ENCODE results near the gene ZNF423.

DNA sequence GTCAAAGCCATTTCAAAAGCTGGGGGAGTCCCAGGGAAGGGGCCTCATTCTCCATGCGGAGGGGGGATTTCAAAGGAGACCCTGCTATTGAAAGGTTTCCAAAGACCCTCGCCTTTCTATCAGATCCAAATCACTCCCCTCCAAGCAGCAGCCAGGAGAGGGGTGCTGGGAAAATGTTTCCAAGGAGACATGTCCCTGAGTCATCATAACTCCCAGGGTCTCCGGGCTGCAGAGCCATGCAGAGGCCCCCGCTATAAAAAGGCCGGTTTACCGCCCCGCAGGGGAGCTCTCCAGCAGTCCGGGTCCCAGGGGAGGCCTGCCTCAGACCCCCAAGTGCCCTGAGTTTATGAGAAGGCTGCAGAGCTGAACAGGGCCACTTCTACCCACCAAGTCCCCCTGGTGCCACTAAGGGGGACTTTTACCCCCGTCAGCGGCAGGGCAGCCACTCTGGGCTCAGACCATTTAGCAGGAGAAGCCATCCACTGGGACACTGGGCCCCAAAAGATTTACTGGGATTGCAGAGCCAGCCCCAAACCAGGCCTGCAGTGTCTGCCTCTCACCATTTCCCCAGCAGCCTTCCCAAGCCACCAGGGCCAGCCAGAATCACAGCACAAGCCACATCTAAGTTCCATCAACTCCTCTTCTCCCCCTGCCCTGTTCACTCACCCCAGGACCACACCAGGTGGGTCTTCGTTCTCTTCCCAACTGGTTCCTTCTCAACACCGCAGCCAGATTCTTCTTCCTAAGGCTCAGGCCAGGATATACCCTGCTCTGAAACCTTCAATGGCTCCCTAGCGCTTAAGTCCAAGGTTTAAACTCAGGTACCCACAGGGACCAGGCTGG is 234.4 kb downstream of the ZNF423 start:
- TF ChIP-seq EZH2 (IDR thresholded peaks at IDR 0.05; ENCODE audit: insufficient read depth, poor library complexity, severe bottlenecking) (no peak), EZH2phosphoT487 (IDR thresholded peaks at IDR 0.05; ENCODE audit: insufficient read depth, low read depth) (no peak)

Measured in GM23248 (cell line).